HEK293 (cell line): Measurements from ENCODE around the gene CRYBB1.

ENCODE experiments used
- HOXC10 ChIP-seq: sonication (generic); formaldehyde crosslinking; IDR thresholded peaks from 2 replicates; pipeline ENCODE4 v1.8.1; 2023; ENCODE audit warnings: mild to moderate bottlenecking, missing genetic modification reagents
- KLF10 ChIP-seq: fragments of 450-650 bp; IDR thresholded peaks from 2 replicates; pipeline ENCODE4 v1.5.1; 2018; ENCODE audit warnings: missing biosample characterization, mild to moderate bottlenecking, missing genetic modification characterization
- PRDM1 ChIP-seq: fragments of 450-650 bp; formaldehyde crosslinking; IDR thresholded peaks from 2 replicates; pipeline ENCODE4; 2016; ENCODE audit warnings: missing biosample characterization, missing genetic modification characterization
- SCRT2 ChIP-seq: fragments of 450-650 bp; formaldehyde crosslinking; IDR thresholded peaks from 2 replicates; pipeline ENCODE4 v1.5.1; 2016; ENCODE audit warnings: missing biosample characterization, missing genetic modification characterization
- SETDB1 ChIP-seq: IDR thresholded peaks from one replicate; pipeline ENCODE4 v1.6.1; 2017; ENCODE audit warnings: mild to moderate bottlenecking, low read length, moderate library complexity, mixed read lengths; ENCODE audit not compliant: insufficient read length
- TCF7L2 ChIP-seq: IDR thresholded peaks from 2 replicates; pipeline ENCODE4 v1.6.1; 2011; ENCODE audit warnings: low read depth, mild to moderate bottlenecking, inconsistent platforms, low read length, moderate library complexity, borderline replicate concordance
- ZBTB48 ChIP-seq: fragments of 450-650 bp; formaldehyde crosslinking; IDR thresholded peaks from 2 replicates; pipeline ENCODE4 v1.5.1; 2016; ENCODE audit warnings: missing biosample characterization, missing genetic modification characterization
- ZNF202 ChIP-seq: fragments of 450-650 bp; formaldehyde crosslinking; IDR thresholded peaks from 2 replicates; pipeline ENCODE4 v1.5.1; 2016; ENCODE audit warnings: missing biosample characterization, missing genetic modification characterization, borderline replicate concordance
- ZNF211 ChIP-seq: fragments of 450-650 bp; formaldehyde crosslinking; IDR thresholded peaks from 2 replicates; pipeline ENCODE4 v1.5.1; 2016; ENCODE audit warnings: low read depth, missing biosample characterization, missing genetic modification characterization
- ZNF266 ChIP-seq: fragments of 450-650 bp; formaldehyde crosslinking; IDR thresholded peaks from 2 replicates; pipeline ENCODE4 v1.5.1; 2016; ENCODE audit warnings: missing biosample characterization, missing genetic modification characterization, low read depth
- ZNF423 ChIP-seq: fragments of 450-650 bp; formaldehyde crosslinking; IDR thresholded peaks from 2 replicates; pipeline ENCODE4 v1.5.1; 2016; ENCODE audit warnings: missing biosample characterization, missing genetic modification characterization
- ZNF48 ChIP-seq: fragments of 450-650 bp; formaldehyde crosslinking; IDR thresholded peaks from 2 replicates; pipeline ENCODE4 v1.5.1; 2016; ENCODE audit warnings: missing biosample characterization, missing genetic modification characterization
- ZNF549 ChIP-seq: fragments of 450-650 bp; IDR thresholded peaks from 2 replicates; pipeline ENCODE4 v1.5.1; 2018; ENCODE audit warnings: missing biosample characterization, missing genetic modification characterization, mild to moderate bottlenecking, inconsistent platforms, moderate library complexity
- ZNF600 ChIP-seq: fragments of 450-650 bp; formaldehyde crosslinking; IDR thresholded peaks from 2 replicates; pipeline ENCODE4 v1.5.1; 2016; ENCODE audit warnings: missing biosample characterization, missing genetic modification characterization
- ZNF610 ChIP-seq: fragments of 450-650 bp; formaldehyde crosslinking; IDR thresholded peaks from 2 replicates; pipeline ENCODE4 v1.5.1; 2016; ENCODE audit warnings: missing biosample characterization, missing genetic modification characterization, borderline replicate concordance
- ZNF843 ChIP-seq: fragments of 450-650 bp; formaldehyde crosslinking; IDR thresholded peaks from 2 replicates; pipeline ENCODE4 v1.5.1; 2016; ENCODE audit warnings: missing biosample characterization, missing genetic modification characterization
- ZSCAN23 ChIP-seq: fragments of 450-650 bp; formaldehyde crosslinking; IDR thresholded peaks from 2 replicates; pipeline ENCODE4 v1.5.1; 2016; ENCODE audit warnings: missing biosample characterization, missing genetic modification characterization
- TF ChIP-seq, protein P1 (sequence below): fragments of 450-650 bp; formaldehyde crosslinking; IDR thresholded peaks from 2 replicates; pipeline ENCODE4 v1.5.1; 2016; ENCODE audit warnings: missing biosample characterization, missing genetic modification characterization
- TF ChIP-seq, protein P2 (sequence below): fragments of 450-650 bp; IDR thresholded peaks from 2 replicates; pipeline ENCODE4 v1.5.1; 2018; ENCODE audit warnings: missing biosample characterization, missing genetic modification characterization
- TF ChIP-seq, protein P3 (sequence below): fragments of 450-650 bp; formaldehyde crosslinking; IDR thresholded peaks from 2 replicates; pipeline ENCODE4 v1.5.1; 2016; ENCODE audit warnings: missing biosample characterization, missing genetic modification characterization
- TF ChIP-seq, protein P4 (sequence below): fragments of 450-650 bp; formaldehyde crosslinking; IDR thresholded peaks from 2 replicates; pipeline ENCODE4 v1.5.1; 2016; ENCODE audit warnings: missing biosample characterization, missing genetic modification characterization
- TF ChIP-seq, protein P5 (sequence below): fragments of 450-650 bp; formaldehyde crosslinking; IDR thresholded peaks from 2 replicates; pipeline ENCODE4 v1.5.1; 2016; ENCODE audit warnings: missing biosample characterization, missing genetic modification characterization
- TF ChIP-seq, protein P6 (sequence below): fragments of 450-650 bp; formaldehyde crosslinking; IDR thresholded peaks from 2 replicates; pipeline ENCODE4 v1.5.0; 2017; ENCODE audit warnings: missing biosample characterization, missing genetic modification characterization, borderline replicate concordance
- TF ChIP-seq, protein P7 (sequence below): fragments of 450-650 bp; formaldehyde crosslinking; IDR thresholded peaks from 2 replicates; pipeline ENCODE4 v1.5.1; 2016; ENCODE audit warnings: missing biosample characterization, missing genetic modification characterization

Gene CRYBB1

DNA sequence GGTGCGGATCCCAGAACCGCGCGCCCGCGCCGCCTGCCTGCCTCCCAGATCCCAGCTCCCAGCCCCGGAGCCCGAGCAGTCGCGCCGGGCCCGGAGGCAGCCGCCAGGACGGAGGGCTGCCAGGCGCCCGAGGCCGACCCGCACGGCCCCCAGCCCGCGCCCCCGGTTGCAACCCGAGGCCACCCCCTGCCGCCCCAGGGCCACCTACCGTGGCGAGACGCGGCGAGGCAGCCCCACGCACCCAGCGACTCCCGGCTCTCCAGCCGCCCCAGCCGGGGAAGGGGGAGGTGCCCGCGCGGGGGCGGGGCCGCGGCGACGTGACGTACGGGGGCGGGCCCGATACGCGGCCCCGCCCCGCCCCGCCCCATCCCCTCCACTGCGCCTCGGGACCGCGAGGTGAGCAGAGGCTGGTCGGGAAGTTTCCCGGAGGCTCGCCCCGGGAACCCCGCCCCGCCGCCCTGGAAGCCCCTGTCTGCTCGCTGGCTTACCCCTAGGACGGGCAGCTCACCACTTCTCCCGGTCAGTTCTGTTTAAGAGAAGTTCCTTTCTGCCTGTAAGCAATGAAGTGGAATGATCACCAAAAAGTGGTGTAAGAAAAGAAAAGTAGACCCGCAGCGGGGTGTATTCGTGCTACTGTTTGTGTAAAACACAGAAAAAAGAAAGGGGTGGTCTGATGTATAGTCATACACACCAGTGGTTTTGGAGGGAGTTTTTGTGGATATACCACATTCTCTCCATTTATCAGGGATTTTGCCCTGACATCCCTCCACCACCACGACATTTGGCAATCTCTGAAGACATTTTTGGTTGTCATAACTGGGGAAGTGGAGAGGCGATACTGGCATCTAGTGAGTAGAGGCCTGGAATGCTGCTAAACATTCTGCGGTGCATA lies 27.7 kb downstream of the CRYBB1 start, which contains the start of gene TPST2 (continued):
- TF ChIP-seq, protein P1, sequence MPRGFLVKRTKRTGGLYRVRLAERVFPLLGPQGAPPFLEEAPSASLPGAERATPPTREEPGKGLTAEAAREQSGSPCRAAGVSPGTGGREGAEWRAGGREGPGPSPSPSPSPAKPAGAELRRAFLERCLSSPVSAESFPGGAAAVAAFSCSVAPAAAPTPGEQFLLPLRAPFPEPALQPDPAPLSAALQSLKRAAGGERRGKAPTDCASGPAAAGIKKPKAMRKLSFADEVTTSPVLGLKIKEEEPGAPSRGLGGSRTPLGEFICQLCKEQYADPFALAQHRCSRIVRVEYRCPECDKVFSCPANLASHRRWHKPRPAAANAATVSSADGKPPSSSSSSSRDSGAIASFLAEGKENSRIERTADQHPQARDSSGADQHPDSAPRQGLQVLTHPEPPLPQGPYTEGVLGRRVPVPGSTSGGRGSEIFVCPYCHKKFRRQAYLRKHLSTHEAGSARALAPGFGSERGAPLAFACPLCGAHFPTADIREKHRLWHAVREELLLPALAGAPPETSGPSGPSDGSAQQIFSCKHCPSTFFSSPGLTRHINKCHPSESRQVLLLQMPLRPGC (tag by site-specific recombination): no peak
- TF ChIP-seq HOXC10 (CRISPR knock-in tag) (no peak), ZNF266 (no peak), ZNF600 (tag by site-specific recombination) (no peak), ZNF549 (tag by site-specific recombination) (no peak), ZNF610 (tag by site-specific recombination) (no peak), SCRT2 (tag by site-specific recombination) (no peak), TCF7L2 (no peak), PRDM1 (tag by site-specific recombination) (no peak), ZBTB48 (tag by site-specific recombination) (no peak), ZNF211 (tag by site-specific recombination) (no peak), ZNF48 (no peak), ZNF202 (tag by site-specific recombination) (no peak), KLF10 (tag by site-specific recombination) (peak; percentile 91), SETDB1 (no peak), ZNF423 (tag by site-specific recombination) (no peak), ZSCAN23 (tag by site-specific recombination) (no peak), ZNF843 (no peak)
- TF ChIP-seq, protein P2, sequence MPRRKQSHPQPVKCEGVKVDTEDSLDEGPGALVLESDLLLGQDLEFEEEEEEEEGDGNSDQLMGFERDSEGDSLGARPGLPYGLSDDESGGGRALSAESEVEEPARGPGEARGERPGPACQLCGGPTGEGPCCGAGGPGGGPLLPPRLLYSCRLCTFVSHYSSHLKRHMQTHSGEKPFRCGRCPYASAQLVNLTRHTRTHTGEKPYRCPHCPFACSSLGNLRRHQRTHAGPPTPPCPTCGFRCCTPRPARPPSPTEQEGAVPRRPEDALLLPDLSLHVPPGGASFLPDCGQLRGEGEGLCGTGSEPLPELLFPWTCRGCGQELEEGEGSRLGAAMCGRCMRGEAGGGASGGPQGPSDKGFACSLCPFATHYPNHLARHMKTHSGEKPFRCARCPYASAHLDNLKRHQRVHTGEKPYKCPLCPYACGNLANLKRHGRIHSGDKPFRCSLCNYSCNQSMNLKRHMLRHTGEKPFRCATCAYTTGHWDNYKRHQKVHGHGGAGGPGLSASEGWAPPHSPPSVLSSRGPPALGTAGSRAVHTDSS (tag by site-specific recombination): no peak
- TF ChIP-seq, protein P3, sequence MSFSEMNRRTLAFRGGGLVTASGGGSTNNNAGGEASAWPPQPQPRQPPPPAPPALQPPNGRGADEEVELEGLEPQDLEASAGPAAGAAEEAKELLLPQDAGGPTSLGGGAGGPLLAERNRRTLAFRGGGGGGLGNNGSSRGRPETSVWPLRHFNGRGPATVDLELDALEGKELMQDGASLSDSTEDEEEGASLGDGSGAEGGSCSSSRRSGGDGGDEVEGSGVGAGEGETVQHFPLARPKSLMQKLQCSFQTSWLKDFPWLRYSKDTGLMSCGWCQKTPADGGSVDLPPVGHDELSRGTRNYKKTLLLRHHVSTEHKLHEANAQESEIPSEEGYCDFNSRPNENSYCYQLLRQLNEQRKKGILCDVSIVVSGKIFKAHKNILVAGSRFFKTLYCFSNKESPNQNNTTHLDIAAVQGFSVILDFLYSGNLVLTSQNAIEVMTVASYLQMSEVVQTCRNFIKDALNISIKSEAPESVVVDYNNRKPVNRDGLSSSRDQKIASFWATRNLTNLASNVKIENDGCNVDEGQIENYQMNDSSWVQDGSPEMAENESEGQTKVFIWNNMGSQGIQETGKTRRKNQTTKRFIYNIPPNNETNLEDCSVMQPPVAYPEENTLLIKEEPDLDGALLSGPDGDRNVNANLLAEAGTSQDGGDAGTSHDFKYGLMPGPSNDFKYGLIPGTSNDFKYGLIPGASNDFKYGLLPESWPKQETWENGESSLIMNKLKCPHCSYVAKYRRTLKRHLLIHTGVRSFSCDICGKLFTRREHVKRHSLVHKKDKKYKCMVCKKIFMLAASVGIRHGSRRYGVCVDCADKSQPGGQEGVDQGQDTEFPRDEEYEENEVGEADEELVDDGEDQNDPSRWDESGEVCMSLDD (tag by site-specific recombination): no peak
- TF ChIP-seq, protein P4, sequence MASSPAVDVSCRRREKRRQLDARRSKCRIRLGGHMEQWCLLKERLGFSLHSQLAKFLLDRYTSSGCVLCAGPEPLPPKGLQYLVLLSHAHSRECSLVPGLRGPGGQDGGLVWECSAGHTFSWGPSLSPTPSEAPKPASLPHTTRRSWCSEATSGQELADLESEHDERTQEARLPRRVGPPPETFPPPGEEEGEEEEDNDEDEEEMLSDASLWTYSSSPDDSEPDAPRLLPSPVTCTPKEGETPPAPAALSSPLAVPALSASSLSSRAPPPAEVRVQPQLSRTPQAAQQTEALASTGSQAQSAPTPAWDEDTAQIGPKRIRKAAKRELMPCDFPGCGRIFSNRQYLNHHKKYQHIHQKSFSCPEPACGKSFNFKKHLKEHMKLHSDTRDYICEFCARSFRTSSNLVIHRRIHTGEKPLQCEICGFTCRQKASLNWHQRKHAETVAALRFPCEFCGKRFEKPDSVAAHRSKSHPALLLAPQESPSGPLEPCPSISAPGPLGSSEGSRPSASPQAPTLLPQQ (tag by site-specific recombination): no peak
- TF ChIP-seq, protein P5, sequence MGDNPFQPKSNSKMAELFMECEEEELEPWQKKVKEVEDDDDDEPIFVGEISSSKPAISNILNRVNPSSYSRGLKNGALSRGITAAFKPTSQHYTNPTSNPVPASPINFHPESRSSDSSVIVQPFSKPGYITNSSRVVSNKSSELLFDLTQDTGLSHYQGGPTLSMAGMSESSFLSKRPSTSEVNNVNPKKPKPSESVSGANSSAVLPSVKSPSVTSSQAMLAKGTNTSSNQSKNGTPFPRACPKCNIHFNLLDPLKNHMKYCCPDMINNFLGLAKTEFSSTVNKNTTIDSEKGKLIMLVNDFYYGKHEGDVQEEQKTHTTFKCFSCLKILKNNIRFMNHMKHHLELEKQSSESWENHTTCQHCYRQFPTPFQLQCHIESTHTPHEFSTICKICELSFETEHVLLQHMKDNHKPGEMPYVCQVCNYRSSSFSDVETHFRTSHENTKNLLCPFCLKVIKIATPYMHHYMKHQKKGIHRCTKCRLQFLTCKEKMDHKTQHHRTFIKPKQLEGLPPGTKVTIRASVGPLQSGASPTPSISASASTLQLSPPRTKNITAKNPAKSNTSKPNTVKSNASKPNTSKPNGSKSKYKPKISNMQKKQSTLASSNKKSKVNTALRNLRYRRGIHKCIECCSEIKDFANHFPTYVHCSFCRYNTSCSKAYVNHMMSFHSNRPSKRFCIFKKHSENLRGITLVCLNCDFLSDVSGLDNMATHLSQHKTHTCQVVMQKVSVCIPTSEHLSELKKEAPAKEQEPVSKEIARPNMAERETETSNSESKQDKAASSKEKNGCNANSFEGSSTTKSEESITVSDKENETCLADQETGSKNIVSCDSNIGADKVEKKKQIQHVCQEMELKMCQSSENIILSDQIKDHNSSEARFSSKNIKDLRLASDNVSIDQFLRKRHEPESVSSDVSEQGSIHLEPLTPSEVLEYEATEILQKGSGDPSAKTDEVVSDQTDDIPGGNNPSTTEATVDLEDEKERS (tag by site-specific recombination): no peak
- TF ChIP-seq, protein P6, sequence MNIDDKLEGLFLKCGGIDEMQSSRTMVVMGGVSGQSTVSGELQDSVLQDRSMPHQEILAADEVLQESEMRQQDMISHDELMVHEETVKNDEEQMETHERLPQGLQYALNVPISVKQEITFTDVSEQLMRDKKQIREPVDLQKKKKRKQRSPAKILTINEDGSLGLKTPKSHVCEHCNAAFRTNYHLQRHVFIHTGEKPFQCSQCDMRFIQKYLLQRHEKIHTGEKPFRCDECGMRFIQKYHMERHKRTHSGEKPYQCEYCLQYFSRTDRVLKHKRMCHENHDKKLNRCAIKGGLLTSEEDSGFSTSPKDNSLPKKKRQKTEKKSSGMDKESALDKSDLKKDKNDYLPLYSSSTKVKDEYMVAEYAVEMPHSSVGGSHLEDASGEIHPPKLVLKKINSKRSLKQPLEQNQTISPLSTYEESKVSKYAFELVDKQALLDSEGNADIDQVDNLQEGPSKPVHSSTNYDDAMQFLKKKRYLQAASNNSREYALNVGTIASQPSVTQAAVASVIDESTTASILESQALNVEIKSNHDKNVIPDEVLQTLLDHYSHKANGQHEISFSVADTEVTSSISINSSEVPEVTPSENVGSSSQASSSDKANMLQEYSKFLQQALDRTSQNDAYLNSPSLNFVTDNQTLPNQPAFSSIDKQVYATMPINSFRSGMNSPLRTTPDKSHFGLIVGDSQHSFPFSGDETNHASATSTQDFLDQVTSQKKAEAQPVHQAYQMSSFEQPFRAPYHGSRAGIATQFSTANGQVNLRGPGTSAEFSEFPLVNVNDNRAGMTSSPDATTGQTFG (tag by site-specific recombination): no peak
- TF ChIP-seq, protein P7, sequence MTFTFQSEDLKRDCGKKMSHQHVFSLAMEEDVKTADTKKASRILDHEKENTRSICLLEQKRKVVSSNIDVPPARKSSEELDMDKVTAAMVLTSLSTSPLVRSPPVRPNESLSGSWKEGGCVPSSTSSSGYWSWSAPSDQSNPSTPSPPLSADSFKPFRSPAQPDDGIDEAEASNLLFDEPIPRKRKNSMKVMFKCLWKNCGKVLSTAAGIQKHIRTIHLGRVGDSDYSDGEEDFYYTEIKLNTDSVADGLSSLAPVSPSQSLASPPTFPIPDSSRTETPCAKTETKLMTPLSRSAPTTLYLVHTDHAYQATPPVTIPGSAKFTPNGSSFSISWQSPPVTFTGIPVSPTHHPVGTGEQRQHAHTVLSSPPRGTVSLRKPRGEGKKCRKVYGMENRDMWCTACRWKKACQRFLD (tag by site-specific recombination): no peak
